Gastrocnemius medialis (tissue), 4 donors: ENCODE results near the gene TMEM130. TPM values are rescaled to one million over a fixed set of nuclear protein-coding genes. Genes with fewer than 3 reads are reported as not detected.

Experiments
- ATAC-seq, 2 donors: fragments of 150-250 bp; one replicate each; pipeline ENCODE4 v1.9.1; 2016
- DNase-seq, 2 donors: peaks; one replicate each; pipeline ENCODE4 v3.0.0-alpha.2; 2019
- H3K27ac ChIP-seq, 4 donors: fragments of 200-600 bp; sonication (generic); 1 replicate in 1 of 4; 2 replicates in 3 of 4; pipeline ENCODE4 v1.5.1; 2016 to 2018; ENCODE audit warnings: mild to moderate bottlenecking in 2 of 4, moderate library complexity in 1 of 4
- H3K27me3 ChIP-seq, 3 donors: fragments of 200-600 bp; sonication (generic) in 2 of 3; 1 replicate in 1 of 3; 2 replicates in 2 of 3; pipeline versions ENCODE4 v1.5.1 to v1.6.0; 2016 to 2019; ENCODE audit warnings: mild to moderate bottlenecking in 1 of 3, moderate library complexity in 1 of 3
- H3K36me3 ChIP-seq, 2 donors: fragments of 200-600 bp; sonication (generic) in 1 of 2; one replicate each; pipeline ENCODE4 v1.5.1; 2017 to 2018
- H3K4me1 ChIP-seq, 2 donors: fragments of 200-600 bp; sonication (generic) in 1 of 2; one replicate each; pipeline ENCODE4 v1.5.1; 2016 to 2017; ENCODE audit warnings: mild to moderate bottlenecking in 2 of 2
- H3K4me3 ChIP-seq, 4 donors: fragments of 200-600 bp; sonication (generic) in 3 of 4; 1 replicate in 1 of 4; 2 replicates in 3 of 4; pipeline ENCODE4 v1.5.1; 2016 to 2019; ENCODE audit warnings: mild to moderate bottlenecking in 2 of 4
- H3K9me3 ChIP-seq, 3 donors: fragments of 200-600 bp; sonication (generic) in 2 of 3; 1 replicate in 1 of 3; 2 replicates in 2 of 3; pipeline ENCODE4 v1.5.1; 2016 to 2019
- POLR2A ChIP-seq, 2 donors: fragments of 450-650 bp; IDR thresholded peaks; one replicate each; pipeline ENCODE4 v1.6.1; 2017; ENCODE audit warnings: antibody characterized with exemption in 2 of 2, mild to moderate bottlenecking in 2 of 2, moderate library complexity in 2 of 2
- in situ Hi-C, 4 donors: fragments of 200-750 bp; cut with MboI; loops; one replicate each; pipeline versions ENCODE4 v1.15.0 to v1.8.0; 2017; ENCODE audit warnings: low sequenced_read_pairs in 4 of 4
- intact Hi-C: fragments of 100-400 bp; cut with DNase I; formaldehyde crosslinking; loops from one replicate; pipeline ENCODE4 v1.15.1; 2023; ENCODE audit warnings: low total_unique reads
- total RNA-seq, 4 donors: library from RNA; depleted of rRNA; stranded (reverse); fragments of >200 nt; gene quantifications; one replicate each; pipeline versions ENCODE4 v1.1.0 to v1.2.3, GENCODE V29; 2016
- TF ChIP-seq, protein P1 (sequence below), 5 experiments: fragments of 450-650 bp in 3 of 5; fragments of 200-600 bp in 2 of 5; sonication (generic) in 2 of 5; IDR thresholded peaks in 4 of 5; conservative IDR thresholded peaks in 1 of 5; 1 replicate in 4 of 5; 2 replicates in 1 of 5; pipeline ENCODE4 v1.5.1; 2016 to 2019; ENCODE audit warnings: antibody characterized with exemption in 5 of 5, mild to moderate bottlenecking in 3 of 5, moderate library complexity in 3 of 5

The TMEM130 gene
- total RNA-seq, 4 donors from 2014 or later: not detected

DNA sequence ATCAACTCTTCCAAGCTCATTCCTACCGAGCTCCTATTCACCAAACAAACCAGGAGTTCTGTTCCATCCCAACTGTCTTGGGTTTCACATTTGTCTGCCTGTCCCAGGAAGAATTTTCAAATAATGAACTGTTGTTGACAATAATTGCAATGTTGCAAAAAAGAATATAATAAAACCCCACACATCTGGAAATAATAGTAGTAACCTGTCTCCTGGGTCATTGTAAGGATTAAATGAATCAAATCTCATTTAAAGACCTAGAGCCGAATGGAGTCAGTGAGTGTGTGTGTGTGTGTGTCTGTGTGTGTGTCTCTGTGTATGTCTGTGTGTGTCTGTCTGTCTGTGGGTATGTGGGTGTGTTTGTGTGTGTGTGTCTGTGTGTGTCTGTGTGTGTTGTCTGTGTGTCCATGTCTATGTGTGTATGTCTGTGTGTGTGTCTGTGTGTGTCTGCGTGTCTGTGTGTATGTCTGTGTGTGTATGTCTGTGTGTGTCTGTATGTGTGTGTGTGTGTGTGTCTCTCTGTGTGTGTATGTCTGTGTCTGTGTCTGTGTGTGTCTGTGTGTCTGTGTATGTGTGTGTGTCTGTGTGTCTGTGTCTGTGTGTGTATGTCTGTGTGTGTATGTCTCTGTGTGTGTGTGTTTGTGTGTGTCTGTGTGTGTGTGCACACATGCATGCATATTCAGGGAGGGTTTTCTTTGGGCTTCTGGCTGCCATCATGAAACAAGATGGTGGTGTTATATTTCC, 52.7 kb downstream of the TMEM130 start:
- DNase-seq (no peak), ATAC-seq (no peak)
- Histone ChIP-seq H3K4me1 (no peaks in the 10 kb centered on the region), H3K27ac (no peak overlapping the region), H3K9me3 (no peaks in the 10 kb centered on the region), H3K4me3 (no peak overlapping the region), H3K27me3 (no peaks in the 10 kb centered on the region), H3K36me3 (no peaks in the 10 kb centered on the region)
- in situ Hi-C loops (no loop called here), intact Hi-C loops (no loop called here)
- no peak for TF ChIP-seq POLR2A (IDR thresholded peaks at IDR 0.05)
- TF ChIP-seq, protein P1, sequence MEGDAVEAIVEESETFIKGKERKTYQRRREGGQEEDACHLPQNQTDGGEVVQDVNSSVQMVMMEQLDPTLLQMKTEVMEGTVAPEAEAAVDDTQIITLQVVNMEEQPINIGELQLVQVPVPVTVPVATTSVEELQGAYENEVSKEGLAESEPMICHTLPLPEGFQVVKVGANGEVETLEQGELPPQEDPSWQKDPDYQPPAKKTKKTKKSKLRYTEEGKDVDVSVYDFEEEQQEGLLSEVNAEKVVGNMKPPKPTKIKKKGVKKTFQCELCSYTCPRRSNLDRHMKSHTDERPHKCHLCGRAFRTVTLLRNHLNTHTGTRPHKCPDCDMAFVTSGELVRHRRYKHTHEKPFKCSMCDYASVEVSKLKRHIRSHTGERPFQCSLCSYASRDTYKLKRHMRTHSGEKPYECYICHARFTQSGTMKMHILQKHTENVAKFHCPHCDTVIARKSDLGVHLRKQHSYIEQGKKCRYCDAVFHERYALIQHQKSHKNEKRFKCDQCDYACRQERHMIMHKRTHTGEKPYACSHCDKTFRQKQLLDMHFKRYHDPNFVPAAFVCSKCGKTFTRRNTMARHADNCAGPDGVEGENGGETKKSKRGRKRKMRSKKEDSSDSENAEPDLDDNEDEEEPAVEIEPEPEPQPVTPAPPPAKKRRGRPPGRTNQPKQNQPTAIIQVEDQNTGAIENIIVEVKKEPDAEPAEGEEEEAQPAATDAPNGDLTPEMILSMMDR (IDR thresholded peaks at IDR 0.05 in 4 of 5, conservative IDR thresholded peaks at IDR 0.05 in 1 of 5): no peak

DNA sequence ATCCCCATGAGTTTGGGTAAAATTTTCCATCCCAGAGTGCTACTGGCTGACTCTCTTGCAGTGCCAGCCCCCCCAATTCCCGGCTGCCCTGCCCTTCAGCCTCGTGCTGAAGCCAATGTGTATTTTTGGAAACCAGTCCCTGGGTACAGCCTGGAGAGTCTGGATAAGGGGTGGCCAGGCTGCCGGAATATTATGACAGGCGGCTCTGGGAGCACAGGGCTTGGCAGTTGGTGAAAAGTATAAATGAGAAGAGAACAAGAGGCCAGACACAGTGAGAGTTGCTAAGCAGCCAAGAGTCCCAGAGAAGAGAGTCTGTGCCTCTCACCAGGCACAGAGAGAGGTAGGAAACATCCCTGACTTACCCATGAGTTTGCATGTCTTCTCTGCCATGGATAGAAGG, 53.6 kb downstream of the TMEM130 start:
- in situ Hi-C loops: no loop called here
- Histone ChIP-seq H3K36me3 (no peaks in the 10 kb centered on the region), H3K4me3 (no peak overlapping the region), H3K9me3 (no peaks in the 10 kb centered on the region), H3K27me3 (no peaks in the 10 kb centered on the region), H3K27ac (no peak overlapping the region), H3K4me1 (no peaks in the 10 kb centered on the region)
- no peak for DNase-seq
- no peak for TF ChIP-seq POLR2A (IDR thresholded peaks at IDR 0.05)
- TF ChIP-seq, protein P1 (IDR thresholded peaks at IDR 0.05 in 4 of 5, conservative IDR thresholded peaks at IDR 0.05 in 1 of 5): no peak
- intact Hi-C loops: no loop called here
- no peak for ATAC-seq

DNA sequence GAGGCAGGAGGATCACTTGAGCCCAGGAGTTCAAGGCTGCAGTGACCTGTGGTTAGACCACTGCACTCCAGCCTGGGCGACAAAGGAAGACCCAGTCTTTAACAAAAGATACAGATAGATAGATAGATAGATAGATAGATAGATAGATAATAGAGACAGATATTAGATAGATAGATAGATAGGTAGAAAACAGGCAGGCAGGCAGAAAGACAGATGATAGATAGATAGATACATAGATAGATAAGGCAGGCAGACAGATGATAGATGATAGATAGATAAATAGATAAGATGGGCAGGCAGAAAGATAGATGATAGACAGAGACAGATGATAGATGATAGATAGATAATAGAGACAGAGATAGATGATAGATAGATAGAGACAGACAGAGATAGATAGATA, 54.5 kb downstream of the TMEM130 start:
- no peaks in the 10 kb centered on the region for H3K9me3 ChIP-seq
- DNase-seq: no peak
- H3K4me1 ChIP-seq: no peaks in the 10 kb centered on the region
- intact Hi-C loops: no loop called here
- in situ Hi-C loops: no loop called here
- ATAC-seq: no peak
- no peak overlapping the region for H3K27ac ChIP-seq
- no peaks in the 10 kb centered on the region for H3K36me3 ChIP-seq
- no peaks in the 10 kb centered on the region for H3K27me3 ChIP-seq
- H3K4me3 ChIP-seq: no peak overlapping the region
- TF ChIP-seq, protein P1 (IDR thresholded peaks at IDR 0.05 in 4 of 5, conservative IDR thresholded peaks at IDR 0.05 in 1 of 5): no peak
- TF ChIP-seq POLR2A (IDR thresholded peaks at IDR 0.05): no peak

DNA sequence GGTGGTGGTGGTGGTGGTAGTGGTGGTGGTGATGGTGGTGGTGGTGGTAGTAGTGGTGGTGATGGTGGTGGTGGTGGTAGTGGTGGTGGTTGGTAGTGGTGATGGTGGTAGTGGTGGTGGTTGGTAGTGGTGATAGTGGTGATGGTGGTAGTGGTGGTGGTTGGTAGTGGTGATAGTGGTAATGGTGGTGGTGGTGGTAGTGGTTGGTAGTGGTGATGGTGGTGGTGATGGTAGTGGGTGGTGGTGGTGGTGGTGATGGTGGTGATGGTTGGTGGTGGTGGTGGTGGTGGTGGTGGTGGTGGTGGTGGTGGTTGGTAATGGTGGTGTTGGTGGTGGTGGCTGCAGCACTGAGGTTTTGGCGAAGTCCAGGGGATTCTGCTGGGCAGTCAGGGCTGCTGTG, 58.5 kb downstream of the TMEM130 start:
- intact Hi-C loops (no loop called here), in situ Hi-C loops (no loop called here)
- Histone ChIP-seq H3K9me3 (no peaks in the 10 kb centered on the region), H3K4me1 (no peaks in the 10 kb centered on the region), H3K27me3 (no peaks in the 10 kb centered on the region), H3K36me3 (no peaks in the 10 kb centered on the region), H3K4me3 (no peak overlapping the region), H3K27ac (no peak overlapping the region)
- TF ChIP-seq POLR2A (IDR thresholded peaks at IDR 0.05): no peak
- TF ChIP-seq, protein P1 (IDR thresholded peaks at IDR 0.05 in 4 of 5, conservative IDR thresholded peaks at IDR 0.05 in 1 of 5): no peak
- ATAC-seq (no peak), DNase-seq (no peak)
